ENCODE measurements around the gene STON1.

- no peak for TF ChIP-seq CTCF (IDR thresholded peaks at IDR 0.05; ENCODE audit: low read depth, low read length, missing input control)
- no peak for TF ChIP-seq ZBTB33 (IDR thresholded peaks at IDR 0.05)
- TF ChIP-seq, protein P1, sequence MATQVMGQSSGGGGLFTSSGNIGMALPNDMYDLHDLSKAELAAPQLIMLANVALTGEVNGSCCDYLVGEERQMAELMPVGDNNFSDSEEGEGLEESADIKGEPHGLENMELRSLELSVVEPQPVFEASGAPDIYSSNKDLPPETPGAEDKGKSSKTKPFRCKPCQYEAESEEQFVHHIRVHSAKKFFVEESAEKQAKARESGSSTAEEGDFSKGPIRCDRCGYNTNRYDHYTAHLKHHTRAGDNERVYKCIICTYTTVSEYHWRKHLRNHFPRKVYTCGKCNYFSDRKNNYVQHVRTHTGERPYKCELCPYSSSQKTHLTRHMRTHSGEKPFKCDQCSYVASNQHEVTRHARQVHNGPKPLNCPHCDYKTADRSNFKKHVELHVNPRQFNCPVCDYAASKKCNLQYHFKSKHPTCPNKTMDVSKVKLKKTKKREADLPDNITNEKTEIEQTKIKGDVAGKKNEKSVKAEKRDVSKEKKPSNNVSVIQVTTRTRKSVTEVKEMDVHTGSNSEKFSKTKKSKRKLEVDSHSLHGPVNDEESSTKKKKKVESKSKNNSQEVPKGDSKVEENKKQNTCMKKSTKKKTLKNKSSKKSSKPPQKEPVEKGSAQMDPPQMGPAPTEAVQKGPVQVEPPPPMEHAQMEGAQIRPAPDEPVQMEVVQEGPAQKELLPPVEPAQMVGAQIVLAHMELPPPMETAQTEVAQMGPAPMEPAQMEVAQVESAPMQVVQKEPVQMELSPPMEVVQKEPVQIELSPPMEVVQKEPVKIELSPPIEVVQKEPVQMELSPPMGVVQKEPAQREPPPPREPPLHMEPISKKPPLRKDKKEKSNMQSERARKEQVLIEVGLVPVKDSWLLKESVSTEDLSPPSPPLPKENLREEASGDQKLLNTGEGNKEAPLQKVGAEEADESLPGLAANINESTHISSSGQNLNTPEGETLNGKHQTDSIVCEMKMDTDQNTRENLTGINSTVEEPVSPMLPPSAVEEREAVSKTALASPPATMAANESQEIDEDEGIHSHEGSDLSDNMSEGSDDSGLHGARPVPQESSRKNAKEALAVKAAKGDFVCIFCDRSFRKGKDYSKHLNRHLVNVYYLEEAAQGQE (IDR thresholded peaks at IDR 0.05), result no peak
- no peak for TF ChIP-seq EGR1 (IDR thresholded peaks at IDR 0.05; ENCODE audit: low read depth in 2 of 2)
- no peak for TF ChIP-seq GABPA (IDR thresholded peaks at IDR 0.05 in 1 of 2, conservative IDR thresholded peaks at IDR 0.05 in 1 of 2)
- no peak for TF ChIP-seq YY1 (IDR thresholded peaks at IDR 0.05)
- TF ChIP-seq RAD21 (IDR thresholded peaks at IDR 0.05), result no peak
- TF ChIP-seq TAF1 (conservative IDR thresholded peaks at IDR 0.05), result no peak
- TF ChIP-seq HNF4G (IDR thresholded peaks at IDR 0.05), result no peak
- TF ChIP-seq, protein P2, sequence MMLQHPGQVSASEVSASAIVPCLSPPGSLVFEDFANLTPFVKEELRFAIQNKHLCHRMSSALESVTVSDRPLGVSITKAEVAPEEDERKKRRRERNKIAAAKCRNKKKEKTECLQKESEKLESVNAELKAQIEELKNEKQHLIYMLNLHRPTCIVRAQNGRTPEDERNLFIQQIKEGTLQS (IDR thresholded peaks at IDR 0.05), result no peak
Measured at GRCh38 chr2:48545244-48545643, 15.3 kb downstream of the STON1 start.
